Mesendoderm (in vitro differentiated cells): ENCODE data around the gene PDGFRA.
"Not testable (repeated sequence)": the region's sequence is repeated elsewhere in the genome, so short reads cannot be mapped to it uniquely, and the experiment has no call there.

Experiments
- DNase-seq: peaks from one replicate; pipeline ENCODE4 v3.0.0; 2013
- H2AK5ac ChIP-seq: 2 replicates; pipeline ENCODE4 v1.6.1; 2013; ENCODE audit warnings: low read length, inconsistent platforms
- H2BK120ac ChIP-seq: 2 replicates; pipeline ENCODE4 v1.6.1; 2013; ENCODE audit warnings: low read depth, mild to moderate bottlenecking, low read length, moderate library complexity, mixed read lengths
- H2BK15ac ChIP-seq: replicated peaks from 2 replicates; pipeline ENCODE4 v1.6.1; 2013; ENCODE audit warnings: low read depth, mild to moderate bottlenecking, moderate library complexity
- H2BK5ac ChIP-seq: 2 replicates; pipeline ENCODE4 v1.6.1; 2013; ENCODE audit warnings: low read length, inconsistent platforms
- H3K18ac ChIP-seq: 2 replicates; pipeline ENCODE4 v1.6.1; 2013; ENCODE audit warnings: mild to moderate bottlenecking, low read length, mixed read lengths
- H3K23ac ChIP-seq: one replicate; pipeline ENCODE4 v1.6.1; 2013; ENCODE audit warnings: low read length
- H3K27ac ChIP-seq: 2 replicates; pipeline ENCODE4 v1.5.1; 2013; ENCODE audit warnings: low read depth, mild to moderate bottlenecking, inconsistent platforms, low read length, moderate library complexity
- H3K27me3 ChIP-seq: 2 replicates; pipeline ENCODE4 v1.6.1; 2013; ENCODE audit warnings: low read length, control low read depth, mild to moderate bottlenecking, inconsistent platforms; ENCODE audit not compliant: insufficient read depth, poor library complexity
- H3K36me3 ChIP-seq: 2 replicates; pipeline ENCODE4 v1.6.1; 2013; ENCODE audit warnings: low read length, inconsistent platforms; ENCODE audit not compliant: control insufficient read depth, insufficient read depth
- H3K4ac ChIP-seq: one replicate; pipeline ENCODE4 v1.6.1; 2013; ENCODE audit warnings: low read depth, mild to moderate bottlenecking, low read length, moderate library complexity
- H3K4me1 ChIP-seq: 2 replicates; pipeline ENCODE4 v1.6.1; 2013; ENCODE audit warnings: low read depth, low read length, inconsistent platforms; ENCODE audit not compliant: control insufficient read depth
- H3K4me2 ChIP-seq: 2 replicates; pipeline ENCODE4 v1.6.1; 2013; ENCODE audit warnings: low read length
- H3K4me3 ChIP-seq: 2 replicates; pipeline ENCODE4 v1.5.1; 2013; ENCODE audit warnings: mild to moderate bottlenecking, low read length
- H3K56ac ChIP-seq: one replicate; pipeline ENCODE4 v1.6.1; 2013; ENCODE audit warnings: low read length
- H3K79me1 ChIP-seq: 2 replicates; pipeline ENCODE4 v1.6.1; 2013; ENCODE audit warnings: low read length, inconsistent platforms
- H3K79me2 ChIP-seq: 2 replicates; pipeline ENCODE4 v1.6.1; 2013; ENCODE audit warnings: mild to moderate bottlenecking, low read length; ENCODE audit not compliant: control insufficient read depth, insufficient read depth
- H3K9ac ChIP-seq: 2 replicates; pipeline ENCODE4 v1.6.1; 2013; ENCODE audit warnings: low read length, inconsistent platforms
- H4K5ac ChIP-seq: one replicate; pipeline ENCODE4 v1.6.1; 2013; ENCODE audit warnings: low read length
- H4K8ac ChIP-seq: one replicate; pipeline ENCODE4 v1.6.1; 2013; ENCODE audit warnings: low read depth, mild to moderate bottlenecking, control low read depth, low read length, moderate library complexity
- WGBS: extraction: QIAGEN DNeasy Blood & Tissue Kit; methylation state at CpG from one replicate; pipeline ENCODE4 v1.1.7; 2013; ENCODE audit warnings: low lambda C conversion rate, missing lambda C conversion rate; ENCODE audit not compliant: insufficient coverage; ENCODE audit errors: extremely low coverage; 5-methylcytosine and 5-hydroxymethylcytosine counted together

Gene PDGFRA

DNA sequence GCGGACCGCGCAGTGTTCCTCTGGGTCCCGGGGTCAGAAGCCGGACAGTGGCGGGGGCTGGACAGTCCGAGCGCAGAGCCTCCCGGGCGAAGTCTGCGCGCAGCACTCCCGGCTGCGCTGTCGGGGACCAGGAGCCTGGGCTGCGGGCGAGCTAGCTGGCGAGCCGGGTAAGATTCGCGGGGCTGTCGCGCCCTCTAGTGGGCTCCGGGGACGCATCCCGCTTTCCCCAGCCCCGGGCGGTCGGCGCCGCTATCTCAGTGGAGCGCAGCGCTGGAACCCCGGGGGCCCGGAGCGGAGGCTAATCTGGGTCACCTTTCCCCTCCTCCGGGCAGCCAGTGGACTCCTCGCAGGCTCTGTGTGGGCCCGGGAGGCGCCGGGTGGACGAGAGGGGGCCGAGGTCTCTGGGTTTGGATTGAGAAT, 4.2 kb downstream of the PDGFRA start:
- H4K8ac ChIP-seq, result no peak overlapping the region
- WGBS, result no CpG with 5 or more reads among the region's 43 CpGs
- H3K36me3 ChIP-seq, result no peaks in the 10 kb centered on the region
- no peak overlapping the region for H3K23ac ChIP-seq
- no peak overlapping the region for H3K18ac ChIP-seq
- peaks cover 5% of the 10 kb centered on the region for H3K79me2 ChIP-seq
- peak overlapping the region; percentile 65 for H3K4me3 ChIP-seq
- no peak overlapping the region for H3K4ac ChIP-seq
- no peak overlapping the region for H2AK5ac ChIP-seq
- H3K4me1 ChIP-seq, result no peaks in the 10 kb centered on the region
- H2BK120ac ChIP-seq, result no peak overlapping the region
- H4K5ac ChIP-seq, result no peak overlapping the region
- H2BK5ac ChIP-seq, result peak overlapping the region; percentile 78
- H3K27ac ChIP-seq, result peak overlapping the region; percentile 41
- peak overlapping the region; percentile 88 for H3K56ac ChIP-seq
- peak; percentile 92 for DNase-seq
- H3K79me1 ChIP-seq, result no peaks in the 10 kb centered on the region
- H3K27me3 ChIP-seq, result peaks cover 19% of the 10 kb centered on the region
- peak overlapping the region; percentile 81 for H3K9ac ChIP-seq
- no peak overlapping the region for H2BK15ac ChIP-seq
- H3K4me2 ChIP-seq, result peak overlapping the region; percentile 71

DNA sequence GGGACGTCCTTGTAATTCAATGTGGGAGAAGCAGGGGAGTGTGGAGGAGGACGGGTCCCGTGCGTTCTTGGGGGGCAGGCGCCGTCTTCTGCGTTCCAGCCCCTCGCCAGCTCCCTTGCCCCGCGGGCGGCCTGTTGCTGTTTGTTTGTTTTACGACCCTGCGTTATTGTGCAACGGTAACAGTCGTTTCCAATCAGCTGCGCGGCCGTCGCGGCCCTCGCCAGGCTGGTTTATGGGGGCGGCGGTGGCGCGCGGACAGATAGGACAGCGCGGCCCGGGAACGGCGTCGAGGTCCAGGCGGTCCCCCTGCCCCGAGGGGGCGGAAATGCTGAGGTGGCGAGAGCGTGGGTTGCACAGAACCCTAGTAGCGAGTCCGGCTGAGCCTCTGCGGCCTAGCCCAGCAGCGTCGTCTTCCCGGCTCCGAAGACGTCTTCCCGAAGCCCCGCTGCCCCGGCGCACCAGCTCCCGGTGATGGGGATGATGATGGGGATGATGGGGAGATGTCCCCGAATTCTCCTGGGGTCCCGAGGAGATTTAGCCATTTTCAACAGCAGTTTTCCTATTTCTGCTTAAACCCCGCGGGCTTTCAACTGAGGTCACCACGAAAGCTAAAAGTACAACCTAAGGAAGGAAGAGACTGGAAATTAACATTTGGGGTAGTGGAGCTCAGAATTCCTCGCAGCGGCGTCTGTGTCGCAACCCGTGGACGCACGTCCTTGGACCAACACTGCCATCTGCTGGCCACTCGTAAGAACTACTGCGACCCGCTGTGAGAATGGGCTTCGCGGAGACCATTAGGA, 4.8 kb downstream of the PDGFRA start:
- no peak overlapping the region for H4K8ac ChIP-seq
- H3K4me1 ChIP-seq, result no peaks in the 10 kb centered on the region
- peak overlapping the region; percentile 60 for H3K4me2 ChIP-seq
- no CpG with 5 or more reads among the region's 67 CpGs for WGBS
- no peak overlapping the region for H2BK120ac ChIP-seq
- H3K4me3 ChIP-seq, result peak overlapping the region; percentile 21
- peaks cover 5% of the 10 kb centered on the region for H3K79me2 ChIP-seq
- H3K36me3 ChIP-seq, result no peaks in the 10 kb centered on the region
- H2BK15ac ChIP-seq, result no peak overlapping the region
- no peaks in the 10 kb centered on the region for H3K79me1 ChIP-seq
- H3K56ac ChIP-seq, result peak overlapping the region; percentile 83
- H3K9ac ChIP-seq, result peak overlapping the region; percentile 46
- DNase-seq, result peak; percentile 85
- no peak overlapping the region for H2BK5ac ChIP-seq
- no peak overlapping the region for H3K4ac ChIP-seq
- H3K27me3 ChIP-seq, result peaks cover 16% of the 10 kb centered on the region
- H2AK5ac ChIP-seq, result no peak overlapping the region
- H4K5ac ChIP-seq, result no peak overlapping the region
- H3K18ac ChIP-seq, result no peak overlapping the region
- peak overlapping the region; percentile 87 for H3K23ac ChIP-seq
- H3K27ac ChIP-seq, result no peak overlapping the region

GRCh38 chr4:54234497-54235205, 5.6 kb downstream of the PDGFRA start:
- Histone ChIP-seq H3K4me1 (no peaks in the 10 kb centered on the region), H2BK15ac (no peak overlapping the region), H3K79me2 (peaks cover 5% of the 10 kb centered on the region), H4K5ac (no peak overlapping the region), H3K9ac (no peak overlapping the region), H3K56ac (peak overlapping the region; percentile 53), H3K79me1 (no peaks in the 10 kb centered on the region), H3K27me3 (peaks cover 12% of the 10 kb centered on the region), H3K4me2 (no peak overlapping the region), H3K18ac (no peak overlapping the region), H3K27ac (no peak overlapping the region), H2BK5ac (no peak overlapping the region), H2BK120ac (no peak overlapping the region), H3K23ac (no peak overlapping the region), H4K8ac (no peak overlapping the region), H3K36me3 (no peaks in the 10 kb centered on the region), H3K4ac (no peak overlapping the region), H3K4me3 (no peak overlapping the region), H2AK5ac (no peak overlapping the region)
- DNase-seq, result peak; percentile 26
- no CpG with 5 or more reads among the region's 10 CpGs for WGBS

DNA sequence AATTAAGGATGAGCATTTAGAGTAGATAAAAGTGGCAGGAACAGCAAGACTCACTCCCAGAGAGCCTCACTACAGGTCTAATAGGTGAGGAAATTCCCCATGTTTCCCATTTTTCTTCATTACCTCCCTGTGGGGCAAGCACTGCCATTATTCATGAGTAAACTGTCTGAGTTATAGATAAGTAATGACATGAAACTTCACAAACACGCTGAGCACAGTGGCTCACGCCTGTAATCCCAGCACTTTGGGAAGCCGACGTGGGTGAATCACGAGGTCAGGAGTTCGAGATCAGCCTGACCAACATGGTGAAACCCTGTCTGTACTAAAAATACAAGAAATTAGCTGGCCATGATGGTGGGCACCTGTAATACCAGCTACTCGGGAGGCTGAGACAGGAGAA, 7.2 kb downstream of the PDGFRA start:
- H3K79me1 ChIP-seq, H3K79me2 ChIP-seq, H3K56ac ChIP-seq, H2BK5ac ChIP-seq, H3K36me3 ChIP-seq, H3K9ac ChIP-seq, H3K4ac ChIP-seq, H3K4me3 ChIP-seq, H3K4me2 ChIP-seq, H4K5ac ChIP-seq, H3K23ac ChIP-seq, H3K18ac ChIP-seq, H3K27me3 ChIP-seq, H2BK15ac ChIP-seq, H2AK5ac ChIP-seq, H4K8ac ChIP-seq, H2BK120ac ChIP-seq, DNase-seq, H3K27ac ChIP-seq, H3K4me1 ChIP-seq: not testable (repeated sequence)
- no CpG with 5 or more reads among the region's 7 CpGs for WGBS

GRCh38 chr4:54237770-54238169, 8.7 kb downstream of the PDGFRA start:
- no peaks in the 10 kb centered on the region for H3K79me2 ChIP-seq
- H4K5ac ChIP-seq, result no peak overlapping the region
- no peak overlapping the region for H3K9ac ChIP-seq
- no peak overlapping the region for H4K8ac ChIP-seq
- H3K4me1 ChIP-seq, result no peaks in the 10 kb centered on the region
- H2BK5ac ChIP-seq, result no peak overlapping the region
- H2BK15ac ChIP-seq, result no peak overlapping the region
- WGBS, result no CpG with 5 or more reads among the region's 2 CpGs
- no peak overlapping the region for H3K27ac ChIP-seq
- H3K36me3 ChIP-seq, result no peaks in the 10 kb centered on the region
- no peak overlapping the region for H3K4ac ChIP-seq
- H3K56ac ChIP-seq, result no peak overlapping the region
- H3K4me3 ChIP-seq, result no peak overlapping the region
- H2BK120ac ChIP-seq, result no peak overlapping the region
- H2AK5ac ChIP-seq, result no peak overlapping the region
- H3K23ac ChIP-seq, result no peak overlapping the region
- no peak for DNase-seq
- H3K79me1 ChIP-seq, result no peaks in the 10 kb centered on the region
- no peak overlapping the region for H3K4me2 ChIP-seq
- H3K27me3 ChIP-seq, result no peaks in the 10 kb centered on the region
- no peak overlapping the region for H3K18ac ChIP-seq
